Measurements from ENCODE around the gene ZSWIM1.

Gene ZSWIM1

DNA sequence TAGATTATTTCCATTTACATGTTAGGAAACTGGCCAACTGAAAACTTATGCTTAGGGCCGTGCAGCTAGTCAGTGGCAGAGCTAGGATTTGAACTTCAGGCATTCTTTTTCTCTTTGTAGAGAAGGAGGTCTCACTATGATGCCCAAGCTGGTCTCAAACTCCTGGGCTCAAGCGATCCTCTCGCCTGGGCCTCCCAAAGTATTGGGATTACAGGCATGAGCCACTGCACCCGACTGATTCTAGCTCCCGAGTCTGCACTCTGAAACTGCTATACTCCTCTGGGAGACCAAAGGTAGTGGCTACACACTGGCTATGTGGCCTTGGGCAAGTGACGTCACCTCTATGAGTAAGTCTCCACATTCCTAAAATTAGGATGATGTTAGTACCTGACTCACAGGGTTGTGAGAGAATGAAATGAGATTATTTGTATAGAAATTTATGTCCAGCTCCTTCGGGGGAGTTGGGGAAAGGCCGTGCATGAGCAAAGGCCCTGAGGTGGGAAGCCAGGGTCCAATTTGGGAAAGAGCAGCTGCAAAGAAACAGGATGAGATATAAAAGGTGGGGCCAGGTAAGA, 24.6 kb downstream of the ZSWIM1 start:
- TF ChIP-seq, protein P1, sequence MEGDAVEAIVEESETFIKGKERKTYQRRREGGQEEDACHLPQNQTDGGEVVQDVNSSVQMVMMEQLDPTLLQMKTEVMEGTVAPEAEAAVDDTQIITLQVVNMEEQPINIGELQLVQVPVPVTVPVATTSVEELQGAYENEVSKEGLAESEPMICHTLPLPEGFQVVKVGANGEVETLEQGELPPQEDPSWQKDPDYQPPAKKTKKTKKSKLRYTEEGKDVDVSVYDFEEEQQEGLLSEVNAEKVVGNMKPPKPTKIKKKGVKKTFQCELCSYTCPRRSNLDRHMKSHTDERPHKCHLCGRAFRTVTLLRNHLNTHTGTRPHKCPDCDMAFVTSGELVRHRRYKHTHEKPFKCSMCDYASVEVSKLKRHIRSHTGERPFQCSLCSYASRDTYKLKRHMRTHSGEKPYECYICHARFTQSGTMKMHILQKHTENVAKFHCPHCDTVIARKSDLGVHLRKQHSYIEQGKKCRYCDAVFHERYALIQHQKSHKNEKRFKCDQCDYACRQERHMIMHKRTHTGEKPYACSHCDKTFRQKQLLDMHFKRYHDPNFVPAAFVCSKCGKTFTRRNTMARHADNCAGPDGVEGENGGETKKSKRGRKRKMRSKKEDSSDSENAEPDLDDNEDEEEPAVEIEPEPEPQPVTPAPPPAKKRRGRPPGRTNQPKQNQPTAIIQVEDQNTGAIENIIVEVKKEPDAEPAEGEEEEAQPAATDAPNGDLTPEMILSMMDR (conservative IDR thresholded peaks at IDR 0.05; ENCODE audit: low read depth, low read length) = no peak
- Histone ChIP-seq H3K4me3 (IDR thresholded peaks at IDR 0.05; ENCODE audit: insufficient read depth, low read depth, low read length) (no peak overlapping the region), H3K36me3 (ENCODE audit: insufficient read depth) (no peaks in the 10 kb centered on the region), H3K4me1 (ENCODE audit: low read depth, poor library complexity, severe bottlenecking) (peaks cover 9% of the 10 kb centered on the region), H4K20me1 (ENCODE audit: insufficient read depth) (no peaks in the 10 kb centered on the region), H2AFZ (ENCODE audit: low read depth) (no peak overlapping the region), H3K27ac (no peak overlapping the region), H3K27me3 (ENCODE audit: insufficient read depth, low read depth) (no peaks in the 10 kb centered on the region), H3K4me2 (no peak overlapping the region), H3K79me2 (ENCODE audit: insufficient read depth, low read depth) (no peaks in the 10 kb centered on the region), H3K9ac (no peak overlapping the region)

DNA sequence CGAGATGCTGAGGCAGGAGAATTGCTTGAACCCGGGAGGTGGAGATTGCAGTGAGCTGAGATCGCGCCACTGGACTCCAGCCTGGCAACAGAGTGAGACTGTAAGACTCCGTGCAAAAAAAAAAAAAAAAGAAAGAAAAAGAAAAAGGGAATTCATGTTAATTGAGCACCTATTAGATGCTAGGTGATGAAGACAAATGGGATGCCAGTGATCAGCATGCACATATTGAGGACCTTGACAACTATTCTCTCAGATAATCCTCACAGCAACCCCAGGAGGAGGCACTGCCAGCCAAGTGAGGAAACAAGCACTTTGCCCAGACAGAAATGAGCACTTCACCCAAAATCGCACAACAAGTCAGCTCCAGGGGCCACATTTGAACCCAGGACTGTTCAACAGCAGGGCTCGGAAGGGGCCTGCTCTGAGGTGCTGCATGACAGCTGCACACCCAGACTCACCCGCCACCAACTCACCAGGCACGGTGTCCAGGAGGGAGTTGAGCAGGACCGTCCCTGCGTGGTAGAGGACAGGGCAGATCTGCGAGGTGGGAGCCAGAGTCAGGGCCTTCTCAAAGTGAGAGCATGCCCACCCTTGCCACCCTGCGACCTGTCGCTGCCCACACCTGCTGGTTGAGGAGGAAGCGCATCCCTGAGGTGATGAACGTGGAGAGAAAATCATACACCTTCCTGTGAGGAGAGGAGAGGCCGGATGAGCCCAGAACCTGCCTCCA, 26.4 kb downstream of the ZSWIM1 start:
- no peak overlapping the region for H3K9ac ChIP-seq
- H3K4me1 ChIP-seq (ENCODE audit: low read depth, poor library complexity, severe bottlenecking) = peaks cover 12% of the 10 kb centered on the region
- H3K4me2 ChIP-seq = no peak overlapping the region
- no peak overlapping the region for H2AFZ ChIP-seq (ENCODE audit: low read depth)
- H3K79me2 ChIP-seq (ENCODE audit: insufficient read depth, low read depth) = no peaks in the 10 kb centered on the region
- H4K20me1 ChIP-seq (ENCODE audit: insufficient read depth) = no peaks in the 10 kb centered on the region
- H3K27ac ChIP-seq = no peak overlapping the region
- TF ChIP-seq, protein P1 (conservative IDR thresholded peaks at IDR 0.05; ENCODE audit: low read depth, low read length) = no peak
- no peaks in the 10 kb centered on the region for H3K27me3 ChIP-seq (ENCODE audit: insufficient read depth, low read depth)
- no peak overlapping the region for H3K4me3 ChIP-seq (IDR thresholded peaks at IDR 0.05; ENCODE audit: insufficient read depth, low read depth, low read length)
- H3K36me3 ChIP-seq (ENCODE audit: insufficient read depth) = no peaks in the 10 kb centered on the region

DNA sequence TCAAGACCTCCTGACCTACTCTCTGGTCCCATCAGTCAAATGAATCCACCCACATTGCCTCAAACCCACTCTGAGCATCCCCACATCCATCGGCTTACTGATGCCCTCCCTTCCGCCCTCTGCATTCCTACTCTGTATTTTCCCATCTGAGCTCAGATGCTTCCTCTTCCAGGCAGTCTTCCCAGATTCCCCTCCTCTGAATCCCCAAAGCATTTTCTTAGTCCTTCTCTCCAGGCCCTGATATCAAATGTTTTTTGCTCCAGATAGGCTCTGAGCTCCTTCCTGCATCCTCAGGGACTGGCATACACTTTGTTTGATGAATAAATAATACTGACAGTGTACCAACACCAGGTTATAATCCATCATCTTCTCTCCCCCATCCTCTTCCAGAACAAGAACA, 27.1 kb downstream of the ZSWIM1 start:
- Histone ChIP-seq H3K4me2 (no peak overlapping the region), H3K79me2 (ENCODE audit: insufficient read depth, low read depth) (no peaks in the 10 kb centered on the region), H3K27ac (no peak overlapping the region), H3K27me3 (ENCODE audit: insufficient read depth, low read depth) (no peaks in the 10 kb centered on the region), H3K4me3 (IDR thresholded peaks at IDR 0.05; ENCODE audit: insufficient read depth, low read depth, low read length) (no peak overlapping the region), H3K9ac (no peak overlapping the region), H2AFZ (ENCODE audit: low read depth) (no peak overlapping the region), H3K36me3 (ENCODE audit: insufficient read depth) (no peaks in the 10 kb centered on the region), H3K4me1 (ENCODE audit: low read depth, poor library complexity, severe bottlenecking) (peaks cover 15% of the 10 kb centered on the region), H4K20me1 (ENCODE audit: insufficient read depth) (no peaks in the 10 kb centered on the region)
- TF ChIP-seq, protein P1 (conservative IDR thresholded peaks at IDR 0.05; ENCODE audit: low read depth, low read length) = no peak

DNA sequence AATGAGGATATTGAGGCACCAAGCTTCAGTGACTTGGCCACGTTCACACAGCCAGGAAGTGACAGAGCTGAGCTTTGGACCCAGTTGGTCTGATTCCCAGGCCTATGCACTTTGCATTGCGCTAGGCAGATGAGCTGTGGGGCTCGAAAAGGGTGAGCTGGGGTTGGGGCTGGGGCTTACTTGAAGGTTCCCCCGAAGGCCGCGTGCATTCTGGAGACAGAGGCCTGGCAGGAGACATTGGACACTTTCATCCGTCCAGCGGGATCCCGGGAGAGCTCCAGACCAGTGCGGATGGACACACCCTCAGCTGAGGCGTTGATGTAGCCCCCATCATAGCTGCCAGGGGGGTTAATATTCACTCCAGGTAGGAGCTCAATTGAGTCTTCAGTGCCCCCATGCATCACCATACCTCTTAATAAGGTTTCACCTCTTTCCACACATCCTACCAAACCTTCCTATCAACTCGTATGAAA, 28.3 kb downstream of the ZSWIM1 start:
- no peak overlapping the region for H3K27ac ChIP-seq
- no peaks in the 10 kb centered on the region for H3K79me2 ChIP-seq (ENCODE audit: insufficient read depth, low read depth)
- H2AFZ ChIP-seq (ENCODE audit: low read depth) = no peak overlapping the region
- no peak overlapping the region for H3K4me2 ChIP-seq
- H3K4me1 ChIP-seq (ENCODE audit: low read depth, poor library complexity, severe bottlenecking) = peaks cover 15% of the 10 kb centered on the region
- no peaks in the 10 kb centered on the region for H4K20me1 ChIP-seq (ENCODE audit: insufficient read depth)
- H3K27me3 ChIP-seq (ENCODE audit: insufficient read depth, low read depth) = no peaks in the 10 kb centered on the region
- H3K4me3 ChIP-seq (IDR thresholded peaks at IDR 0.05; ENCODE audit: insufficient read depth, low read depth, low read length) = no peak overlapping the region
- H3K9ac ChIP-seq = no peak overlapping the region
- H3K36me3 ChIP-seq (ENCODE audit: insufficient read depth) = no peaks in the 10 kb centered on the region
- TF ChIP-seq, protein P1 (conservative IDR thresholded peaks at IDR 0.05; ENCODE audit: low read depth, low read length) = no peak
